ENCODE measurements around the gene STATH.
"Not testable (repeated sequence)": the region's sequence is repeated elsewhere in the genome, so short reads cannot be mapped to it uniquely, and the experiment has no call there.

Gene STATH

GRCh38 chr4:69995526-69996016 is at the start of gene STATH:
Gene STATH (plus strand): TSS chr4:69995966. CDS start chr4:69998438, 2,472 bp downstream.
- no peak for DNase-seq

GRCh38 chr4:69951602-69952001 is 44.2 kb upstream of the STATH start:
- DNase-seq, result no peak

DNA sequence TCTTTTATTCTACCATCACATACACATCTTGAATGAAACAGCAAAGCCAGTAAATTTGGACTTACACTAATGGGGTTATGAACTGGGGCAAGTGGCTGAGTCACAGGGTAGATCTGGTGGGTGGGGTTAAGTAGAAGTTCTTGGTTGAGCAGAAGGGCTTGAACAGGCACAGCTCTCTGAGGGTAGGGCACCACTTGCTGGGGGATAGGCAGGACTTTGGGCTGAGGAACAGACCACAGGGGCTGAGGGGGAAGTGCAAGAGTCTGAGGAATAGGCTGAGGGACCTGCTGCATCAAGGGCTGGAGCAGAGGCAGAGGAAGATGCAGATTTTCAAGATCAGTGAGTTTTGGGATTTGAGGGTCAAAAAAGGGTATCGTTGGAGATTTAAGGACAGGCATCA is 38.6 kb upstream of the STATH start:
- no peak for DNase-seq

DNA sequence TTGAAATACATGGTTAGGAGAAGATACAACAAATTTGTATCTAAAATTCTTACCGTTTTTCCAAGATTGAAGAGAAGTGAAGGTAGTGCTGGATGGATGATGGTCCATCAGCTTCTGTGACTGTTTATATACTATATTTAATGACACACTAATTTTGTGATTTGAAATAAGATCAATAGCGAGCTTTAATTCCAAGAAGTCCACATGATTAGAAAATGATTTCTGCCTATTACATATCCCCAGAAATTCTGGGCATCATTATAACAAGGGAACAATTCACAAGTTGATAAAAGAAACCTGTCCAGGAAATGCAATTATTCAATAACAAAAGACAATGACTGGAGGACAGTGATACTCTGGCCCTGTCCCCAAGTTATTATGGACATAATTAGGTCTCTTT is 30.1 kb upstream of the STATH start, which contains the start of gene CSN2:
TSS of gene CSN2 (minus strand) at position 101 of the 400 bp plus-strand sequence. CDS start 4,733 bp downstream, outside the sequence.
- no peak for DNase-seq

DNA sequence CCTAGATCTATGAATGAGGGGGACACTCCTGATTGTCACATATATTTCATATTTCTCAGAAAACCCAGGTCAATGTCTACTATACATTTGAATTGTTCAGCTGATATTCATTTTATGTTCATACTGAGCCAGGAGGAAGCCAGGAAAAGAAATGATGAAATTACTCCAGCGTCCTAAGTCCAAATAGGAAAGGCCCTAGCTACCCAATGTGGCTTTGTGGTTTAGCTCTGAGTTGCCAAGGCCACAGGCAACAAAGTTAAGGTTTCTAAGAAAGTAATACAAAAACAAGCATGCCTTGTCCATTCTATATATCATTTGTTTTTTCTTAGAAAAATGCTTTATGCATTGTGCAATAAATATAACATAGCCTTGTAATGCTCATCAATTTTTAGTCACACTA is 25.7 kb upstream of the STATH start:
- no peak for DNase-seq

GRCh38 chr4:69974631-69975030 is 21.1 kb upstream of the STATH start:
- no peak for DNase-seq

DNA sequence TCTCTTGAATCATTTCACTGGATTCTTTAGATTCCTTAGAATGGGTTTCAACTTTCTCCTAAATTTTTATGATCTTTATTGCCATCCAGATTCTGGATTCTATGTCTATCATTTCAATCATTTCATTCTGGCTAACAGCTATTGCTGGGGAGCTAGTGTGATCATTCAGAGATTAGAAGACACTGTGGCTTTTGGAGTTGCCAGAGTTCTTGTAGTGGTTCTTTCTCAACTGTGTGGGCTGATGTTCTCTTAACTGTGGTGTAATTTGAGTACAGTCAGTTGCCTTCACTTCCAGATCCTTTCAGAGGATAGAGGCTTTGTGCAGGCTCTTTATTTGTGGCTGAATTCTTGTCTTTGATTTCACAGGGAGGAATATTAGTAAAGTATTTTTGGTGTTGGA is 18.2 kb upstream of the STATH start:
- DNase-seq, result no peak

DNA sequence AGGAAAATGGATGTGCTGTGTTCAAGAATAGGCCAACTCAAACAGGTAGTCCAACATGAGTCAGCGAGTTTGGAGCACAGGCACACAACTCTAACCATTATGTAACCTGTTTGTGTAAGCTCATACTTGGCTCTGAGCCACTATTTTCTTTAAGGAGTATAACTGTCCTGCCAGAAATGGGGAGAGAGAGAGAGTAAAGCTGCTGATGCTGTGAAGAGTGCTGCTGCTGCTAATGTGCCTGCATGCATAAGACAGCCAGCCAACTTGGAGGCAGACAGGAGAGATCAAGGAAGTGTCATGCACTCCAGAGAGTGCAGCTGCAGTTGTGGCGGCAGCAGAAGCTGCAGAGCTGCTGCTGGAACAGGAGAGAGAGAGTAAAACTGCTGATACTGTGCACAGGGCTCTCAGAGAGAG is 11.7 kb upstream of the STATH start:
- no peak for DNase-seq

DNA sequence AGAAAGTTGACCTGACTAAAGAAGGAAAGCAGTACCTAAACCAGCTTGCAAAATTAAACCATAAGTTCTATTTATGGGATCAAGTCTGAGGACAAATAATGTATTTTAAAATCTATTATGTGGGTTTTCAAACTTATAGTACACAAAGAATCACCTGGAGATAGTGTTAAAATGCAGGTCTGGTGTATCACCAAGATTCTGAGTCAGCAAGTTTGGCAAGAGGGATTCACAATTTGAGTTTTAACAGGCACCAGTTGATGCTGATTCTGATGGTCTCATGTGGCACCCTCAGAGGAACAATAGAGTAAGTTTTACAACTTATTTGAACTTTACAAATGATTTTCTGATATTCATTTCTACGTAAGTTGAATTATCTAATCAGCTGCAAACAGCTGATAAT is 9.1 kb upstream of the STATH start:
- DNase-seq, result no peak

- no peak for DNase-seq
These were observed 4.8 kb upstream of the STATH start for GRCh38 chr4:69991016-69991415.

GRCh38 chr4:69994782-69995181 is 984 bp upstream of the STATH start:
- no peak for DNase-seq

DNA sequence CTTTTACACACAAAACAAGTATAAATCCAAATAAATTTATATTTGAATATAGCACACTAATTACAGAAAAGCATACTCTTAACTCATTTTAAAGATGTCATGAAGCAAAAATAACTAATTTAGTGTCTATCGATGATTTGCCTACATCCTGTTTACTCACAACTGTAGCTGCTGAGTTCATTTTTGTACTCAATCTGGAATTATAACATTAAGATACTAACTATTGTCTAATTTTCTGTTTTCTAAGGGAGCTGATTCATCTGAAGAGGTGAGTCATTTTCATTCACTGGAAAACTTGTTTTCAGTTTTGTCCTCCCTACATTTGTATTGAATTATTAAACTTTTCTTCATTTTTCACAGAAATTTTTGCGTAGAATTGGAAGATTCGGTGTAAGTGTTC is 3.7 kb downstream of the STATH start:
- DNase-seq, result no peak

- DNase-seq, result no peak
These were observed 4.9 kb downstream of the STATH start for GRCh38 chr4:70000711-70001110.

- no peak for DNase-seq
These were observed 6.7 kb downstream of the STATH start for GRCh38 chr4:70002507-70002906.

- no peak for DNase-seq
These were observed 13.0 kb downstream of the STATH start for GRCh38 chr4:70008771-70009170.

DNA sequence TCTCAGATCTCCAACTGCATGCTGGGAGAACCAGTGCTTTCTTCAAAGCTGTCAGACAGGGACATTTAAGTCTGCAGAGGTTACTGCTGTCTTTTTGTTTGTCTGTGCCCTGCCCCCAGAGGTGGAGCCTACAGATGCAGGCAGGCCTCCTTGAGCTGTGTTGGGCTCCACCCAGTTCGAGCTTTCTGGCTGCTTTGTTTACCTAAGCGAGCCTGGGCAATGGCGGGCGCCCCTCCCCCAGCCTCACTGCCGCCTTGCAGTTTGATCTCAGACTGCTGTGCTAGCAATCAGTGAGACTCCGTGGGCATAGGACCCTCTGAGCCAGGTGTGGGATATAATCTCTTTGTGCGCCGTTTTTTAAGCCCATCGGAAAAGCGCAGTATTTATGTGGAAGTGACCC is 23.2 kb downstream of the STATH start:
- DNase-seq, result not testable (repeated sequence)

DNA sequence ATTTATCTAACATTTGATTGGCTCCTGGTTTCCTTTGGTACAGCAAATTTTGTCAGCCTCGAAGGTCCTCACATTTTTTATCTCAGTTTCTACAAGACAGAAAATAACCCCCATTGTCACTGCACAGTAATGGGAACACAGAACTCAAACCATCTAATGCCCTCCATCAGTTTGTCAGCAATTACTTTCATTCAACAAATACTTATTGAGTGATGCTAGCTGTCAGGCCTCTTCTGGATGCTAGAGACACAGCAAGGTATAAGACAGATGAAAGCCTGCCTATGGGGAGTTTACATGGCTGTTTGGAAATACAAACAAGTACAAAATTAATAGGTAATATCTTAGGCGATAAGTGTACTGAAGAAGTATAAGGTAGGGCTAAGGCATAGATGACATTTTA is 27.5 kb downstream of the STATH start:
- DNase-seq, result no peak

GRCh38 chr4:70027011-70027410 is 31.2 kb downstream of the STATH start:
- DNase-seq, result no peak

- not testable (repeated sequence) for DNase-seq
These were observed 32.4 kb downstream of the STATH start, which contains the start of gene HTN3 for GRCh38 chr4:70028159-70028558. Gene HTN3 (plus strand): TSS chr4:70028459. CDS start chr4:70030741, 2,282 bp downstream.

- DNase-seq, result not testable (repeated sequence)
These were observed 41.8 kb downstream of the STATH start for GRCh38 chr4:70037559-70037958.

DNA sequence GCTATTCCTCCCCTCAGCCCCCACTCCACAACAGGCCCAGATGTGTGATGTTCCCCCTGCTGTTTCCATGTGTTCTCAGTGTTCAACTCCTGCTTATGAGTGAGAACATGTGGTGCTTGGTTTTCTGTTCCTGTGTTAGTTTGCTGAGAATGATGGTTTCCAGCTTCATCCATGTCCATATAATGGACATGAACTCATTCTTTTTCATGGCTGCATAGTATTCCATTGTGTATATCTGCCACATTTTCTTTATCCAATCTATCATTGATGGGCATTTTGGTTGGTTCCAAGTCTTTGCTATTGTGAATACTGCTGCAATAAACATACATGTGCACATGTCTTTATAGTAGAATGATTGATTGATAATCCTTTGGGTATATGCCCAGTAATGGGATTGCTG is 44.2 kb downstream of the STATH start:
- not testable (repeated sequence) for DNase-seq

- no peak for DNase-seq
These were observed 46.0 kb downstream of the STATH start for GRCh38 chr4:70041652-70042286.

DNA sequence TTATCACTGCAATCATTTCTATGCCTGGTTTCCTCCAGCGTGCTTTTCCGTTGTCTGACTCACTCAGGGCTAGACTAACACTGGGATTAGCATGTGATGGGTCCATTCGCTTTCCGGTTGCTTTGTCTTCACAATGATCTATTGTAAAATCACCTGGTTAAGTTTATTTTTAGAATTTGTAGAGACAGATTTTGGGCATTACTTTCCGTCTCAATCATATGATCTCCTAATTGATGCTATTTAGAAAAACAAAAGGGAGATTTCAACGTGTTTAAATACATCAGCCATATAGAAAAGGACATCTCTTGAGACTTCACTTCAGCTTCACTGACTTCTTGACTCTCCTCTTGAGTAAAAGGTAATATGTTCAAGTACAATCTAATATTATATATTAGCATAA is 54.4 kb downstream of the STATH start, which contains the start of gene HTN1:
TSS of gene HTN1 (plus strand) at position 301 of the 400 bp plus-strand sequence. CDS start 2,639 bp downstream, outside the sequence.
- DNase-seq, result not testable (repeated sequence)
